GM18499 (cell line): Measurements from ENCODE around the gene KIF21A.

Experiments
- ATAC-seq: cut with Tn5 transposase; IDR thresholded peaks from one replicate; pipeline ENCODE4 v1.9.1; 2021; ENCODE audit warnings: moderate number of reproducible peaks; ENCODE audit not compliant: insufficient read depth, unreplicated experiment

Gene KIF21A

GRCh38 chr12:39431797-39432196, 11.1 kb downstream of the KIF21A start:
- ATAC-seq: no peak

DNA sequence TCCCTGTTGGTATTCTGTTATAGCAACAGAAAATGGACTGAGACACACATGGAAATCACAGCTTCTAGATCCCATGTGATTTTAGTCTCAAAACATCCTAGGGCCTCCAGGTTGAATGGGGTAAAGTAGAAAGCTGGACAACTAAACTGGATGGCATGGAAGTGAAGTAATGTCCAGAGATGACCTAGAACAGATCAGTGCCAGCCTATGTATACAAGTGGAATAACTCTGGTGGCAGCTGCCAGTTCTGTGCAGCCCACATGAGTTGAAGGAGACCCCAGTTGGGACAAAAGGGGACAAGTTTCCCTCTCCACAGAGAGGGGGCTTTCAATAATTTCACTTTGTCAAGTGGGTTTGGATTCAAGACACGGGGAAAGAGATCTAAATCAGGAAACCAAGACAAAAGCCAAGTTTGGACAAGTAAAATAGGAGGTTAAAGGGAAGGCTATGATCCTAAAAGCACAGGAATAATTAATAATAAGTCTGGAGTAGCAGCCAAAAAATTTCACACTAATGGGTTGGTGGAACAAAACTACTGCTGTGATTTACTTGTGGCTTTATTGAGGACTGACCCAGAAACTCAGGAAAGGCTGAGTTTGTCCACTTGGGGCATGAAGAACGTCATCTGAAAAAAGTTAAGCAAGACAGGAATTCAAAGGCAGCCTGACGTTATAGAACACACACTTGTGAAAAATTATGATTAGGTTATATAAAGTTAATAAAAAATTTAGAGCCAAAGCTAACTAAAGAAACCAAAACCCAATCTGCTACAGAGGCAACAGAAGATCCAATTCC, 11.7 kb downstream of the KIF21A start:
- no peak for ATAC-seq

DNA sequence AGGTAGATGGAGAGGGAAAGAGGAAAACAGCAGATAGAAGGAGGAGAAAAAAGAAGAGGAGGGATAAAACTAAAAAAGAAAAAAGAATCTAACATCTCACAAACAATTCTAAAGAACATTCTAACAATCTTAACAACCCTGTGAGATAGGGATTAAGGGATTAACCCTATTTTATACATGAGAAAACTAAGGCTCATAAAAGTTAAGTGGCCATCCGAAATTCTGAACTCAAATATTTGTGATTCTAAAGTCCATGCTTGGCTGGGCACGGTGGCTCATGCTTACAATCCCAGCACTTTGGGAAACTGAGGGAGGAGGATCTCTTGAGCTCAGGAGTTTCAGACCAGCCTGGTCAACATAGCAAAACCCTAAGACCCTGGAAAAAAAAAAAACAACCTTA, 13.1 kb downstream of the KIF21A start:
- no peak for ATAC-seq

GRCh38 chr12:39427360-39427808, 15.5 kb downstream of the KIF21A start:
- ATAC-seq: no peak

- no peak for ATAC-seq
These were observed 16.2 kb downstream of the KIF21A start for GRCh38 chr12:39426636-39427240.

- no peak for ATAC-seq
These were observed 22.9 kb downstream of the KIF21A start for GRCh38 chr12:39420043-39420442.

DNA sequence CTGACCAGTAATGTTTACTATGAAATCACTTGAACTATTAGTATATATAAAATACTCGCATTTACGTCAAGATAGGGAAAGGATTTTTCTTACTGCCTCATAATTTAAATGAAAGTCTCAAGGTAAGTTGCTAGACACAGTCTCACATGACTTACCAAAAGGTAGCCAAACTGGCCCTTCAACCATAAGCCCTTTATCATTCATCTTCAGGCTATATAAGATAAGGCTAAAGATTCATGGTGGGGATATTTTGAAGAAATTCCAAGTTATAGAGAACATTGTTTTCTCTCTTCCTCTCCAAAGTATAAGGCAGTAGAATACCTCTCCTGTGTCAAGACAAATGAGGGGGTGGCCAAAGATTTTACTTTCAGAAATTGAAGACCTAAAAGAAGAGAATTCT, 23.4 kb downstream of the KIF21A start:
- ATAC-seq: no peak

- ATAC-seq: no peak
These were observed 25.0 kb downstream of the KIF21A start for GRCh38 chr12:39417916-39418315.

DNA sequence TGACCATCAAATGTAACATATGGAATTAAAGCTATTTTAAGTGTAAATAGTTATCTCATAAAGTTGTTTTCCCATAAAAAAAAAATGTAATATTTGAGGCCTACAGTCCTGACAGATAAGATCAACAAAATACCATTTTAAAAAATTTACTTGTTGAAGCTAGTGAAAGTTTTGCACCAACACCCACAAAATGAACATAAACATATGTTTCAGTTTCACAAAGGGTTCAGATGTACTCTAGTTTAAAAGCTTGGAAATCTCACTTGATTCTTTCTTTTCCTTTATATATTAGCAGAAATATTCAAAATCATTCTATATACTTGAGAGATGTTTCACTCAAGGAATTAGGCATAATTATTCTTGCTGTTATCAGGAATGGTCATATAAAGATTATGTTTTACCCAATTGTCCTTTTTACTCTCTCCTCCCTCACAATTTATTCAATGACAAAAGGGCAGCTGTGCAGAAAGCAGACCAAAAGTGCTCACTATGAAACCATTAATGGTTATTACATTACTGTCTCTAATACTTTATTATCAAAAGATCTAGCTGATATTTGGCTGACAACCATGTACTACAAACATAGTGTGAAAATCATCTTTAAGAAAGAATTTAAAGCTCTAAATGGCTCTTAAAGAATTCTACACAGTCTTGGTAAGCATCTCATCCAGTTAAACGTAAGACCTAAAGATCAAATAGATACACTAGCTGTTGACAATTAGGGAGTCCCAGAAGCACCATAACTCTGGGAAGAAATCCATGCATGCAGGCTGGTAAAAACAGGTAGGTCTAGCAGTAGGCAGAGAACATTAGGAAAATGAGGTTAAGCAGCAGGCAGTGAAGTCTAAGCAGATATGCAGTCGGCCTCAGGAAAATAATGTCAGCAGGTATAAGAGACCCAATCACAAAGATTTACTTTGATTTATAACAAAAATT, 28.8 kb downstream of the KIF21A start:
- no peak for ATAC-seq

DNA sequence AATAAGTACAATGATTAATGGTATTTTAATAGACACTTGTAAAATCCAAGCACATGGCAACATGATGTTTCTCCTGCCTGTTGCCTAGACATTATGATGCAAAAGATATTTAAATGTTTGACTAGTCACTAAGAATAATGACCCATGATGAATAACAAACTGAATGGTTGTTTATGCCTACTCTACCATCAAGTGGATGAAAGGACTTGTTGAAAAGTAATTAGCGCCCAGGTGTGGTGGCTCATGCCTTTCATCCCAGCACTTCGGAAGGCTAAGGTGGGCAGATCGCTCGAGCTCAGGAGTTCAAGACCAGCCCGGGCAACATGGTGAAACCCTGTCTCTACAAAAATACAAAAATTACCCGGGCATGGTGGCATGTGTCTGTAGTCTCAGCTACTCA, 30.7 kb downstream of the KIF21A start:
- no peak for ATAC-seq

DNA sequence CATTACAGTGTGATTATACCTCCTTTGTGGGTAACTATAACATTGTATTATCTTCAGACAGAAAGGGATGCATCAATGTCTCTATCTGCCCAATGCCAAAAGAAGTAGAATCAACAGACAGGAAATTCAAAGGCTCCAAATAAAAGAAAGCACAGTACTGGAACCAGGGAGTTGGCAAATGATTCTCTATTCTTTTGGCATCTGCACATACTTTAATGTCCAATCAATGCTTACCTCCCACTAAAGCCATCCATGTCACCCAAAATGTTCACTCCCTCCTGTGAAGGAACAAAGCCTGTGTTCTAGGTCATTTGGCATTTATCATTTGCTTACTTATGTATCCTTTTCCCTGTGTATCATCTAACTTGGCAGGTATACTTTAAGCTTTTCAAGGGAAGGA, 36.7 kb downstream of the KIF21A start:
- no peak for ATAC-seq

GRCh38 chr12:39405580-39405979, 37.3 kb downstream of the KIF21A start:
- no peak for ATAC-seq

DNA sequence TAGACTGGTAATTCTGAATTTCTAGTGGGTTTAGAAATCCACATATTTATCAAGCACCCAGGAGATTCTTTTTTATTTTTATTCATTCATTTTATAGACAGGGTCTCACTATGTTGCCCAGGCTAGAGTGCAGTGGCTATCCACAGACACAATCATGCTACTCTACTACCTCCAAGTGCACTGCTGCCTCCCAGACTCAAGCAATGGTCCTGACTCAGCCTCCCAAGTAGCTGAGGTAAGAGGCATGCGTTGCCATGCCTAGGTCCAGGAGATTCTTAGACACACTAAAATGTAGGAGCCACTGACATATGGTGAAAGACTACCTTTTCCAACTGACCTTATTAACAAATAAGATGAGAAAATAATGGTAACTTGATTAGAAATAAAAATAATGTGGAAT, 38.9 kb downstream of the KIF21A start:
- ATAC-seq: no peak

DNA sequence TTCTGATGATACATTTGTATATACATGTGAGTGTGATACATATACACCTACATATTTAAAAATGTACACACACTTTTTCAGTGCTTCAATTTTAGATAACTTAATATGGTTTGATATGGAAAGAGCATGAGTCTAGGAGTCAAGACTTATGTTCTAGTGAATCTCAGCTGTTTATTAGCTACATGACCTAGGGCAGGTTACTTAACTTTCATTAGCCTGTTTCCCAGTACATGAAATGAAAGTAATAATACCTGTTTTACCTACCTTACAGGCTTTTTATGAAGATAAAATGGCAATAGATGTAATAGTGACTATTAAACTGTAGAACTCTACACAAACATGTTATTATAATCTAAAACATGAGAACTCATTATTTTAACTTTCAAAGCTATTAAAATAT, 39.5 kb downstream of the KIF21A start:
- ATAC-seq: no peak

GRCh38 chr12:39402922-39403321, 40.0 kb downstream of the KIF21A start:
- ATAC-seq: peak; percentile 43

- no peak for ATAC-seq
These were observed 41.5 kb downstream of the KIF21A start for GRCh38 chr12:39401459-39401858.

DNA sequence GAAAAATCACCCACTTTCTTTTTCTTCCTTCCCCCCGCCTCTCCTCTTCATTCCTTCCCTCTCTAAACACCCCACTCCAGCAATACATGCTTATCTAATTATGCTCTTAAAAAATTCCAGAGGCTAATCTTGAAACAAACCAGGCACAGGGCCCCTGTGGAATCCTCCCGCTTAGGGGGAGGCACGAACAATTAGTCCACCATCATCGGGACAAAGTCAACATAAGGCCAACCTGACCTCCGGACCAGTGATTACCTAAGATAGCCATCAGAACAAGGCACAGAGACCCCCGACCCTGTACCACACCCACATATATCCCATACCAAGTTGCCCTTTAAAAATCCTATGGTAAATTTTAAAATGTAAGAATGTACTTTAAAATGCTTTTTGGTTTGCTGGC, 47.1 kb downstream of the KIF21A start:
- ATAC-seq: no peak

GRCh38 chr12:39393890-39394289, 49.0 kb downstream of the KIF21A start:
- no peak for ATAC-seq

- ATAC-seq: no peak
These were observed 49.7 kb downstream of the KIF21A start for GRCh38 chr12:39393179-39393578.

DNA sequence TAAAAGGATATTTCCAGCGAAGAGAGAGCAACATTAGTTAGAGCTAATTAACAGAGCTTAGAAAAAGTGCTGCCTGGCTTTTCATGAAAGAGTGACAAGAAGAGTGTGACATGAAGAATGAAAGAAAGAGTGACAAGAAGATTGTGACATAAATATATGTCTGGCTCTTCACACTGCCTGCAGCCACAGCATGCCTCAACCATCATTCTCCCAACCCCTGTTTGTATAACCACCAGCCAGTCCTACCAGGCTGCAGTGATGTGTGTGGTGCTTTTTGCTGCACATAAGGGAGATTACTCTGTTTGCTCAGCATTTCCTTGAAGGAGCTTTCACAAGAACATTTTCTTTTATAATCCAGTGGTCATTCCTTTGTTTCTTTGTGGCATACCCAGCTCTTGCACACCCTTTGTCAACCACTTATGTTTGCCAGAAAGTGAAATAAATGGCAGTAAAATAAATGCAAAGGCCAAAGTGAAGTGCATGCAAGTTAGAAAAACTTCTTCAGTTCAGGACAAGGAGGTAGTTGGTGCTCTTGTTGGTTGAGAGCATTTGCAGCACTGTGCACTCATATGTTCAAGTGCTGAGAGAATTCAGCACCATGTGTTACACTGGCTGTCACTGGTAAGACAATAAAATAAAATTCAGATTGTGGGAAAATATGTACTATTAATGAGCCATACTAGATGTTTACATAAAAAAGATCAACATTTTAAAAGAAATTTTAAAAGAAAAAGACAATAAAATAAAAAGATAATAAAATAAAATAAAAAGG, 50.6 kb downstream of the KIF21A start:
- ATAC-seq: no peak
